HepG2 (cell line): ENCODE data around the gene TFF2. TPM values are rescaled to one million over a fixed set of nuclear protein-coding genes. Genes with fewer than 3 reads are reported as not detected.

ENCODE experiments used
- ATAC-seq: fragments of 200-7000 bp; cut with Tn5 transposase; 3 replicates; pipeline ENCODE4 v1.9.1; 2020; ENCODE audit warnings: mild to moderate bottlenecking, moderate library complexity
- BruUV-seq: library from RNA; stranded (reverse); fragments of 400-500 nt; replicated peaks from 2 replicates; lab custom pipeline; 2021; lab: Mats Ljungman, UMichigan
- CTCF ChIA-PET: fragments of 300-600 bp; formaldehyde crosslinking; extraction: SDS; loops from one replicate; lab custom pipeline; 2021; ENCODE audit warnings: low total read pairs, inconsistent platforms, low intra/inter-chr PET ratio; lab: Yijun Ruan, JAX
- POLR2A ChIA-PET: fragments of 350-600 bp; sonication (Branson Sonifier 250); formaldehyde crosslinking; loops from one replicate; lab custom pipeline; 2020; ENCODE audit warnings: antibody characterized with exemption, inconsistent platforms; lab: Yijun Ruan, JAX
- DNase-seq: peaks from one replicate; pipeline ENCODE4 v3.0.0-alpha.2; 2015; ENCODE audit warnings: low spot score
- FAIRE-seq: peaks from 3 replicates; lab custom pipeline; 2011; peaks lifted over from hg19 to GRCh38; lab: Jason Lieb, UNC
- H2AFZ ChIP-seq: one replicate; pipeline ENCODE4 v1.6.1; 2011; ENCODE audit warnings: low read length, inconsistent platforms
- H3K27ac ChIP-seq: fragments of 300-600 bp; 3 replicates; pipeline ENCODE4 v1.8.0; 2011; ENCODE audit warnings: mixed run types, mild to moderate bottlenecking, mixed read lengths, low read length, inconsistent platforms; ENCODE audit not compliant: insufficient read depth; ENCODE audit errors: extremely low read length
- H3K27me3 ChIP-seq, 2 experiments: fragments of 200-600 bp in 1 of 2; 2 replicates in 1 of 2; 3 replicates in 1 of 2; pipeline versions ENCODE4 v1.6.0 to v1.8.0; 2011; ENCODE audit warnings: low read length in 2 of 2, mild to moderate bottlenecking in 2 of 2, moderate library complexity in 2 of 2, inconsistent platforms in 1 of 2; ENCODE audit not compliant: insufficient read depth in 2 of 2, control insufficient read depth in 1 of 2
- H3K36me3 ChIP-seq, 2 experiments: fragments of 200-600 bp in 1 of 2; replicated peaks in 1 of 2; 2 replicates in 1 of 2; 3 replicates in 1 of 2; pipeline versions ENCODE4 v1.5.1 to v1.8.0; 2011; ENCODE audit warnings: low read length in 2 of 2, inconsistent platforms in 1 of 2; ENCODE audit not compliant: insufficient read depth in 2 of 2, control insufficient read depth in 1 of 2
- H3K4me1 ChIP-seq: 2 replicates; pipeline ENCODE4 v1.5.1; 2012; ENCODE audit warnings: low read length, inconsistent platforms; ENCODE audit not compliant: insufficient read depth
- H3K4me2 ChIP-seq: 2 replicates; pipeline ENCODE4 v1.6.0; 2011; ENCODE audit warnings: low read depth, low read length, inconsistent platforms
- H3K4me3 ChIP-seq, 3 experiments: fragments of 200-600 bp in 1 of 3; sonication (generic), shearing (Covaris generic) in 1 of 3; replicated peaks in 1 of 3; 2 replicates each; pipeline ENCODE4 v1.5.1; 2011 to 2016; ENCODE audit warnings: low read length in 3 of 3, inconsistent platforms in 2 of 3, low read depth in 2 of 3, mild to moderate bottlenecking in 2 of 3, control low read depth in 1 of 3, mixed read lengths in 1 of 3; ENCODE audit not compliant: insufficient read depth in 1 of 3
- H3K79me2 ChIP-seq: one replicate; pipeline ENCODE4 v1.6.1; 2011; ENCODE audit warnings: low read length, inconsistent platforms; ENCODE audit not compliant: insufficient read depth
- H3K9ac ChIP-seq: 2 replicates; pipeline ENCODE4 v1.6.0; 2011; ENCODE audit warnings: mild to moderate bottlenecking, low read depth, low read length, inconsistent platforms; ENCODE audit not compliant: insufficient read depth
- H3K9me3 ChIP-seq: 2 replicates; pipeline ENCODE4 v1.5.1; 2012; ENCODE audit warnings: mild to moderate bottlenecking, low read length
- H4K20me1 ChIP-seq: 2 replicates; pipeline ENCODE4 v1.6.0; 2011; ENCODE audit warnings: inconsistent platforms, mild to moderate bottlenecking, low read length, moderate library complexity; ENCODE audit not compliant: insufficient read depth
- ARHGAP35 ChIP-seq: sonication (generic); formaldehyde crosslinking; IDR thresholded peaks from 2 replicates; pipeline ENCODE4 v1.9.0; 2022; ENCODE audit warnings: mild to moderate bottlenecking, inconsistent platforms, moderate library complexity, missing genetic modification reagents, borderline replicate concordance
- CHCHD3 ChIP-seq: sonication (generic); formaldehyde crosslinking; IDR thresholded peaks from 2 replicates; pipeline ENCODE4 v1.8.0; 2022; ENCODE audit warnings: mild to moderate bottlenecking, missing genetic modification reagents, moderate library complexity
- FOXK2 ChIP-seq: fragments of 450-650 bp; IDR thresholded peaks from 2 replicates; pipeline ENCODE4 v1.6.1; 2016
- KLF11 ChIP-seq: IDR thresholded peaks from 2 replicates; pipeline ENCODE4 v1.6.1; 2016; ENCODE audit warnings: missing compliant biosample characterization
- PITX1 ChIP-seq: sonication (generic); formaldehyde crosslinking; IDR thresholded peaks from 2 replicates; pipeline ENCODE4 v1.5.1; 2020; ENCODE audit warnings: mild to moderate bottlenecking, missing genetic modification reagents
- RAD21 ChIP-seq: fragments of 450-650 bp; formaldehyde crosslinking; IDR thresholded peaks from 2 replicates; pipeline ENCODE4 v1.5.0; 2020; ENCODE audit warnings: mild to moderate bottlenecking
- SOX13 ChIP-seq, 3 experiments: fragments of 450-650 bp in 1 of 3; sonication (generic) in 1 of 3; formaldehyde crosslinking in 1 of 3; IDR thresholded peaks in 2 of 3; conservative IDR thresholded peaks in 1 of 3; 2 replicates each; pipeline versions ENCODE4 v1.5.0 to v1.6.1; 2016 to 2020; ENCODE audit warnings: antibody characterized with exemption in 1 of 3, mild to moderate bottlenecking in 1 of 3, missing compliant biosample characterization in 1 of 3, missing genetic modification reagents in 1 of 3, moderate library complexity in 1 of 3
- ZNF562 ChIP-seq: sonication (generic); formaldehyde crosslinking; IDR thresholded peaks from 2 replicates; pipeline ENCODE4 v1.8.0; 2022; ENCODE audit warnings: missing genetic modification reagents, borderline replicate concordance
- WGBS: methylation state at CpG from one replicate; pipeline ENCODE4 v1.1.6; 2017; ENCODE audit warnings: low lambda C conversion rate; 5-methylcytosine and 5-hydroxymethylcytosine counted together
- in situ Hi-C: cut with HindIII; loops from 2 replicates; pipeline ENCODE4 v1.10.0; 2017; ENCODE audit warnings: low pct_unique_long_range_greater_than_20kb; ENCODE audit not compliant: extremely low pct_ligation_motif_present
- intact Hi-C: fragments of 100-400 bp; cut with micrococcal nuclease; formaldehyde crosslinking; loops from one replicate; pipeline ENCODE4 v1.10.0; 2022; ENCODE audit not compliant: unreplicated experiment
- polyA plus RNA-seq, 8 experiments: library from polyadenylated mRNA; depleted of rRNA in 3 of 8; stranded (reverse) in 7 of 8; unstranded in 1 of 8; fragments of >200 nt; fragmentation: Illumina TruSeq in 4 of 8; extraction: Trizol in 4 of 8; gene quantifications; 2 replicates each; pipeline versions ENCODE4 v1.2.1 to v1.2.3, GENCODE V29; 2011 to 2016; ENCODE audit warnings: low read depth in 4 of 8, missing spikeins in 1 of 8, mixed read lengths in 1 of 8; ENCODE audit not compliant: insufficient read depth in 1 of 8
- total RNA-seq, 5 experiments: library from RNA; depleted of rRNA; stranded (reverse); fragments of >200 nt; fragmentation: Illumina TruSeq; extraction: Trizol; gene quantifications; 2 replicates each; pipeline ENCODE4 v1.2.3, GENCODE V29; 2016; ENCODE audit warnings: low read depth in 1 of 5
- TF ChIP-seq, protein P1 (sequence below): sonication (generic); IDR thresholded peaks from 2 replicates; pipeline ENCODE4 v1.6.1; 2016; ENCODE audit warnings: low read depth, borderline replicate concordance
- TF ChIP-seq, protein P2 (sequence below), 2 experiments: sonication (generic) in 1 of 2; formaldehyde crosslinking in 1 of 2; IDR thresholded peaks; 2 replicates each; pipeline versions ENCODE4 v1.4.0 to v1.6.1; 2018 to 2020; ENCODE audit warnings: missing genetic modification reagents in 2 of 2, borderline replicate concordance in 1 of 2, low read depth in 1 of 2, mild to moderate bottlenecking in 1 of 2, missing biosample characterization in 1 of 2
- TF ChIP-seq, protein P3 (sequence below): sonication (generic); formaldehyde crosslinking; IDR thresholded peaks from 2 replicates; pipeline ENCODE4 v1.9.0; 2022; ENCODE audit warnings: low read depth, missing genetic modification reagents
- TF ChIP-seq, protein P4 (sequence below): sonication (generic); formaldehyde crosslinking; IDR thresholded peaks from 2 replicates; pipeline ENCODE4 v1.5.0; 2020; ENCODE audit warnings: mild to moderate bottlenecking, missing genetic modification reagents, moderate library complexity

Gene TFF2
- total and polyA plus RNA-seq, 2 of the 13 experiments (the other 11 are each of a cell fraction or from before 2014, with no cell fraction given) = 1.5 TPM; not detected in 1

DNA sequence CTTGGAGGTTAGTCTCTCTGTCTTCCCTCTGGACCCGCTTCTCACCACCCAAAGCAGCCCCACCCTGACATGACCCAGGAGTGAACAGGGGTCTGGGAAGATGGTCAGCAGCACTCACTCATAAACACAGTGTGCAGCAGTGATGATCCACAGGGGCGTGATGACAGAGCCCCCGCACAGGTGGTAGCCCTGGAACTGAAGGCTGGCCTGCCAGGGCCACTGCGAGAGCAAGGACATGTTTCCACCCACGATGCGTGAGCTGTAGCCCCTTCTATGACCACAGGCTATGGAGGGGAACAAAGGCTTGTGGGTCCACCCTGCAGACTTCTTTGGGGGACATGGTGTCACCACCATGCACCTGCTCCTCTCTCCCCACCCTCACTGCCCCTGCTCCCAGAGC lies 32.1 kb upstream of the TFF2 start (continued):
- TF ChIP-seq CHCHD3 (CRISPR knock-in tag) = no peak
- TF ChIP-seq, all 625 proteins: peak for 0

DNA sequence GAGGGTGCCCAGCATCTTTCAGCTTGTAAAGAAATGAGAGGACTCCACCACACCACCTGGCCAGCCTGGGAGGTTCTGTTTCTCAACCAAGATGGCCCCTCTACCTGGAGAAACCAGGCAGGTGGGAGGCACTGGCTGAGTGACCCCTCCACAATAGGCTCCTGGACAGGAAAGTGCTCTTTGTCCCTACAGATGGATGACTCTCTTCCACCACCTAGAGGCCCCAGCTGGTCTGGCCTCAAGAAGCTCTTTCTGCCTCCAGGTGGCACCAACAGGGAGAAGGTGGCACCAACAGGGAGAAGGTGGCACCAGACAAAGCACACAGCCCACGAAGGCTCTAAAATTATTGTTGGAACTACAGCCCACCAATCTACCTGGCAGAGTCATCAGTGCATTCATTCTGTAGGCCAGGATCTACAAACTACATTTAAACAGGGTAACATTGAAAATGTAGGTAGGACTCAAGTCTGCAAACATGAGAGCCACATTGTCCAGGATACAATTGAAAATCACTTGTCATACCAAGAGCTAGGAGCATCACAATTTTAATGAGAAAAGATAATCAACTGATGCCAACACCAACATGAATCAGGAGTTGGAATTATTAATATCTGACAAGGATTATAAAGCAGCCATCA lies 30.7 kb upstream of the TFF2 start:
- Histone ChIP-seq H3K27me3 (no peaks in the 10 kb centered on the region), H4K20me1 (no peaks in the 10 kb centered on the region), H3K4me1 (peaks cover 33% of the 10 kb centered on the region), H2AFZ (no peak overlapping the region), H3K9me3 (no peaks in the 10 kb centered on the region), H3K36me3 (no peaks in the 10 kb centered on the region), H3K27ac (no peak overlapping the region), H3K4me3 (no peak overlapping the region), H3K79me2 (no peaks in the 10 kb centered on the region), H3K9ac (no peak overlapping the region), H3K4me2 (no peak overlapping the region)
- ATAC-seq (peak; percentile 71), DNase-seq (peak; percentile 69), FAIRE-seq (peak; percentile 58)
- WGBS = 0% methylated on average over 1 of the region's 1 CpG
- BruUV-seq = no TSS peak
- intact Hi-C loops = loop anchor here (1.0 kb wide), 2 partner anchors 43 to 69 kb away; no protein-coding TSS in a partner anchor
- in situ Hi-C loops = loop anchor here (5.0 kb wide), 1 partner anchor 66 kb away; no protein-coding TSS in a partner anchor
- ChIA-PET POLR2A (interaction anchor here (1.3 to 1.6 kb wide), 2 partner anchors 9 to 14 kb away, joined by 3 to 8 read pairs; partner anchors contain the start of gene TFF1), CTCF (interaction anchor here (1.6 to 2.9 kb wide), 4 partner anchors 44 to 236 kb away, joined by 9 to 30 read pairs (median 22); no protein-coding TSS in a partner anchor)
- TF ChIP-seq, protein P1, sequence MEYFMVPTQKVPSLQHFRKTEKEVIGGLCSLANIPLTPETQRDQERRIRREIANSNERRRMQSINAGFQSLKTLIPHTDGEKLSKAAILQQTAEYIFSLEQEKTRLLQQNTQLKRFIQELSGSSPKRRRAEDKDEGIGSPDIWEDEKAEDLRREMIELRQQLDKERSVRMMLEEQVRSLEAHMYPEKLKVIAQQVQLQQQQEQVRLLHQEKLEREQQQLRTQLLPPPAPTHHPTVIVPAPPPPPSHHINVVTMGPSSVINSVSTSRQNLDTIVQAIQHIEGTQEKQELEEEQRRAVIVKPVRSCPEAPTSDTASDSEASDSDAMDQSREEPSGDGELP = peak; percentile 59; the same call in 1 of the 2 replicates
- TF ChIP-seq RAD21 (CRISPR knock-in tag) (peak; percentile 75), ARHGAP35 (no peak), FOXK2 (no peak), SOX13 (IDR thresholded peaks at IDR 0.05) (no peak), SOX13 (CRISPR knock-in tag; conservative IDR thresholded peaks at IDR 0.05 in 1 of 2, IDR thresholded peaks at IDR 0.05 in 1 of 2) (peak in 1 of 2 experiments; percentile 16; a peak in 1 of 4 replicates), PITX1 (CRISPR knock-in tag) (no peak), ZNF562 (no peak), KLF11 (CRISPR knock-in tag) (no peak)
- TF ChIP-seq, protein P2, sequence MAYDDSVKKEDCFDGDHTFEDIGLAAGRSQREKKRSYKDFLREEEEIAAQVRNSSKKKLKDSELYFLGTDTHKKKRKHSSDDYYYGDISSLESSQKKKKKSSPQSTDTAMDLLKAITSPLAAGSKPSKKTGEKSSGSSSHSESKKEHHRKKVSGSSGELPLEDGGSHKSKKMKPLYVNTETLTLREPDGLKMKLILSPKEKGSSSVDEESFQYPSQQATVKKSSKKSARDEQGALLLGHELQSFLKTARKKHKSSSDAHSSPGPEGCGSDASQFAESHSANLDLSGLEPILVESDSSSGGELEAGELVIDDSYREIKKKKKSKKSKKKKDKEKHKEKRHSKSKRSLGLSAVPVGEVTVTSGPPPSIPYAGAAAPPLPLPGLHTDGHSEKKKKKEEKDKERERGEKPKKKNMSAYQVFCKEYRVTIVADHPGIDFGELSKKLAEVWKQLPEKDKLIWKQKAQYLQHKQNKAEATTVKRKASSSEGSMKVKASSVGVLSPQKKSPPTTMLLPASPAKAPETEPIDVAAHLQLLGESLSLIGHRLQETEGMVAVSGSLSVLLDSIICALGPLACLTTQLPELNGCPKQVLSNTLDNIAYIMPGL (CRISPR knock-in tag; IDR thresholded peaks at IDR 0.05; ENCODE audit: borderline replicate concordance in 1 of 2, low read depth in 1 of 2) = peak in 1 of 2 experiments; percentile 54; a peak in 1 of 4 replicates
- TF ChIP-seq, protein P3, sequence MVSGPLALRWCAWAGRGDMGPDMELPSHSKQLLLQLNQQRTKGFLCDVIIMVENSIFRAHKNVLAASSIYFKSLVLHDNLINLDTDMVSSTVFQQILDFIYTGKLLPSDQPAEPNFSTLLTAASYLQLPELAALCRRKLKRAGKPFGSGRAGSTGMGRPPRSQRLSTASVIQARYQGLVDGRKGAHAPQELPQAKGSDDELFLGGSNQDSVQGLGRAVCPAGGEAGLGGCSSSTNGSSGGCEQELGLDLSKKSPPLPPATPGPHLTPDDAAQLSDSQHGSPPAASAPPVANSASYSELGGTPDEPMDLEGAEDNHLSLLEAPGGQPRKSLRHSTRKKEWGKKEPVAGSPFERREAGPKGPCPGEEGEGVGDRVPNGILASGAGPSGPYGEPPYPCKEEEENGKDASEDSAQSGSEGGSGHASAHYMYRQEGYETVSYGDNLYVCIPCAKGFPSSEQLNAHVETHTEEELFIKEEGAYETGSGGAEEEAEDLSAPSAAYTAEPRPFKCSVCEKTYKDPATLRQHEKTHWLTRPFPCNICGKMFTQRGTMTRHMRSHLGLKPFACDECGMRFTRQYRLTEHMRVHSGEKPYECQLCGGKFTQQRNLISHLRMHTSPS (CRISPR knock-in tag) = peak; percentile 74
- TF ChIP-seq, protein P4, sequence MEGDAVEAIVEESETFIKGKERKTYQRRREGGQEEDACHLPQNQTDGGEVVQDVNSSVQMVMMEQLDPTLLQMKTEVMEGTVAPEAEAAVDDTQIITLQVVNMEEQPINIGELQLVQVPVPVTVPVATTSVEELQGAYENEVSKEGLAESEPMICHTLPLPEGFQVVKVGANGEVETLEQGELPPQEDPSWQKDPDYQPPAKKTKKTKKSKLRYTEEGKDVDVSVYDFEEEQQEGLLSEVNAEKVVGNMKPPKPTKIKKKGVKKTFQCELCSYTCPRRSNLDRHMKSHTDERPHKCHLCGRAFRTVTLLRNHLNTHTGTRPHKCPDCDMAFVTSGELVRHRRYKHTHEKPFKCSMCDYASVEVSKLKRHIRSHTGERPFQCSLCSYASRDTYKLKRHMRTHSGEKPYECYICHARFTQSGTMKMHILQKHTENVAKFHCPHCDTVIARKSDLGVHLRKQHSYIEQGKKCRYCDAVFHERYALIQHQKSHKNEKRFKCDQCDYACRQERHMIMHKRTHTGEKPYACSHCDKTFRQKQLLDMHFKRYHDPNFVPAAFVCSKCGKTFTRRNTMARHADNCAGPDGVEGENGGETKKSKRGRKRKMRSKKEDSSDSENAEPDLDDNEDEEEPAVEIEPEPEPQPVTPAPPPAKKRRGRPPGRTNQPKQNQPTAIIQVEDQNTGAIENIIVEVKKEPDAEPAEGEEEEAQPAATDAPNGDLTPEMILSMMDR (CRISPR knock-in tag) = peak; percentile 91
